ENCODE results near the gene SLC9A9. TPM values are rescaled to one million over a fixed set of nuclear protein-coding genes. Genes with fewer than 3 reads are reported as not detected.

Gene SLC9A9
- total RNA-seq, 2 donors from 2014 or later = 1.3 to 3.7 TPM

DNA sequence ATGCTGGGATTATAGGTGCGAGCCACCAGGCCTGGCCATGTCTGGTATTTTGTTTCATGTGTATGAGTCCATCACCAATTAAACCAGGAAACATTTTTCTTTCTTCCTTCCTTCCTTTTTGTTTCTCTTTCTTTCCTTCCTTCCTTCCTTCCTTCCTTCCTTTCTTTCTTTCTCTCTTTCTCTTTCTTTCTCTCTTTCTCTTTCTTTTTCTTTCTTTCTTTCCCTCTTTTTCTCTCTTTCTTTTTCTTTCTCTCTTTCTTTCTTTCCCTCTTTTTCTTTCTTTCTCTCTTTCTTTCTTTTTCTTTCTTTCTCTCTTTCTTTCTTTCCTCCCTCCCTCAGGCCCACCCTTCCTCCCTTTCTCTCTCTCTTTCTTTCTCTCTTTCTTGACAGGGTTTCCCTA, 83.4 kb downstream of the SLC9A9 start:
- WGBS, 2 experiments (ENCODE audit: insufficient coverage in 1 of 2, insufficient read length in 1 of 2) = 68% methylated on average over 1 of the region's 1 CpG; no CpG with 5 or more reads in 1 of the 2 experiments
- Histone ChIP-seq H3K4me3 (ENCODE audit: low read length) (no peak overlapping the region), H3K9ac (ENCODE audit: extremely low read depth, low read length, poor library complexity, severe bottlenecking) (no peak overlapping the region), H3K4me1 (ENCODE audit: control insufficient read depth, insufficient read depth, low read length) (no peaks in the 10 kb centered on the region), H3K36me3 (ENCODE audit: control insufficient read depth, insufficient read depth, low read length) (no peaks in the 10 kb centered on the region), H3K9me3 (ENCODE audit: control insufficient read depth, low read length) (no peaks in the 10 kb centered on the region), H3K27ac (ENCODE audit: low read depth, low read length) (no peak overlapping the region), H3K27me3 (ENCODE audit: control insufficient read depth, insufficient read depth, low read length, poor library complexity, severe bottlenecking) (no peaks in the 10 kb centered on the region)
- TF ChIP-seq, protein P1, sequence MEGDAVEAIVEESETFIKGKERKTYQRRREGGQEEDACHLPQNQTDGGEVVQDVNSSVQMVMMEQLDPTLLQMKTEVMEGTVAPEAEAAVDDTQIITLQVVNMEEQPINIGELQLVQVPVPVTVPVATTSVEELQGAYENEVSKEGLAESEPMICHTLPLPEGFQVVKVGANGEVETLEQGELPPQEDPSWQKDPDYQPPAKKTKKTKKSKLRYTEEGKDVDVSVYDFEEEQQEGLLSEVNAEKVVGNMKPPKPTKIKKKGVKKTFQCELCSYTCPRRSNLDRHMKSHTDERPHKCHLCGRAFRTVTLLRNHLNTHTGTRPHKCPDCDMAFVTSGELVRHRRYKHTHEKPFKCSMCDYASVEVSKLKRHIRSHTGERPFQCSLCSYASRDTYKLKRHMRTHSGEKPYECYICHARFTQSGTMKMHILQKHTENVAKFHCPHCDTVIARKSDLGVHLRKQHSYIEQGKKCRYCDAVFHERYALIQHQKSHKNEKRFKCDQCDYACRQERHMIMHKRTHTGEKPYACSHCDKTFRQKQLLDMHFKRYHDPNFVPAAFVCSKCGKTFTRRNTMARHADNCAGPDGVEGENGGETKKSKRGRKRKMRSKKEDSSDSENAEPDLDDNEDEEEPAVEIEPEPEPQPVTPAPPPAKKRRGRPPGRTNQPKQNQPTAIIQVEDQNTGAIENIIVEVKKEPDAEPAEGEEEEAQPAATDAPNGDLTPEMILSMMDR (conservative IDR thresholded peaks at IDR 0.05) = no peak
- H3K36me3 Mint-ChIP-seq (ENCODE audit: low read depth) = no peaks in the 10 kb centered on the region
- no peaks in the 10 kb centered on the region for H3K27me3 Mint-ChIP-seq (ENCODE audit: insufficient read depth)
- no peak overlapping the region for H3K4me3 Mint-ChIP-seq
- H3K27ac Mint-ChIP-seq = no peak overlapping the region
- peaks cover 14% of the 10 kb centered on the region for H3K9me3 Mint-ChIP-seq
- no peak for DNase-seq
- peaks cover 4% of the 10 kb centered on the region for H3K4me1 Mint-ChIP-seq

DNA sequence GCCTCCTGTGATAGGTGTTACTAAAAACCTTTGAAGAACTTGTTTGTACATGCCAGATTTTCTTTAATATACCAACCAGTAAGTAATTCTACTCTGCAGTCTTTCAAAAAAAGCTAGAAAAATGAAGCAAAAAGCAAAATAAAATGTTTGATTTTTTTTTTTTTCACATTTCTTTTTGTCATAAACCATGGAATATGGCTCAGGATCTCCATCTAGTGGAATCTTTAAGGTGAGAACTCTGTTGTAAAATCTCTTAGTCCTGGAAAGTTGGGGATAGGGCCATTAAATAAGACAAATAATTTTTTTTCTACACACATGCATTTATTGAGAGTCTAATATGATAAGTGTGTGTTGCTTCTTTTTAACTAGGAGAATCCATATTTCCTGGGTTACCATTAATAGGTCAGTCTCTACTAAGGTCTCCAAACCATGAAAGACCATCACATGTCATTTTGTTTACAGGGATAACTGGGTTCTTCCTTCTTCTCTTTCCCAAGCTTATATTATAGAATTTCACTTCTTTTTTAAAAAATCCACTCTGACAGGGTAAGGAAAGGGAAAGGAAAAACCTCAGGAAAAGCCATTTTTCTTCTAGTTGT, 84.6 kb downstream of the SLC9A9 start:
- H3K27me3 ChIP-seq (ENCODE audit: control insufficient read depth, insufficient read depth, low read length, poor library complexity, severe bottlenecking) = no peaks in the 10 kb centered on the region
- DNase-seq = no peak
- no peak overlapping the region for H3K9ac ChIP-seq (ENCODE audit: extremely low read depth, low read length, poor library complexity, severe bottlenecking)
- Mint-ChIP-seq H3K27me3 (ENCODE audit: insufficient read depth) (no peaks in the 10 kb centered on the region), H3K4me1 (peaks cover 5% of the 10 kb centered on the region), H3K4me3 (no peak overlapping the region), H3K9me3 (peaks cover 14% of the 10 kb centered on the region), H3K27ac (no peak overlapping the region), H3K36me3 (ENCODE audit: low read depth) (no peaks in the 10 kb centered on the region)
- no peaks in the 10 kb centered on the region for H3K9me3 ChIP-seq (ENCODE audit: control insufficient read depth, low read length)
- H3K4me3 ChIP-seq (ENCODE audit: low read length) = no peak overlapping the region
- TF ChIP-seq, protein P1 (conservative IDR thresholded peaks at IDR 0.05) = peak; percentile 78
- no peak overlapping the region for H3K27ac ChIP-seq (ENCODE audit: low read depth, low read length)
- H3K36me3 ChIP-seq (ENCODE audit: control insufficient read depth, insufficient read depth, low read length) = no peaks in the 10 kb centered on the region
- H3K4me1 ChIP-seq (ENCODE audit: control insufficient read depth, insufficient read depth, low read length) = no peaks in the 10 kb centered on the region

- Mint-ChIP-seq H3K4me3 (no peak overlapping the region), H3K27ac (no peak overlapping the region), H3K4me1 (peaks cover 21% of the 10 kb centered on the region), H3K36me3 (ENCODE audit: low read depth) (no peaks in the 10 kb centered on the region), H3K9me3 (peaks cover 14% of the 10 kb centered on the region), H3K27me3 (ENCODE audit: insufficient read depth) (no peaks in the 10 kb centered on the region)
- Histone ChIP-seq H3K4me1 (ENCODE audit: control insufficient read depth, insufficient read depth, low read length) (no peaks in the 10 kb centered on the region), H3K27me3 (ENCODE audit: control insufficient read depth, insufficient read depth, low read length, poor library complexity, severe bottlenecking) (no peaks in the 10 kb centered on the region), H3K9me3 (ENCODE audit: control insufficient read depth, low read length) (no peaks in the 10 kb centered on the region), H3K9ac (ENCODE audit: extremely low read depth, low read length, poor library complexity, severe bottlenecking) (no peak overlapping the region), H3K4me3 (ENCODE audit: low read length) (no peak overlapping the region), H3K36me3 (ENCODE audit: control insufficient read depth, insufficient read depth, low read length) (no peaks in the 10 kb centered on the region), H3K27ac (ENCODE audit: low read depth, low read length) (no peak overlapping the region)
- TF ChIP-seq, protein P1 (conservative IDR thresholded peaks at IDR 0.05) = no peak
- no peak for DNase-seq
- 91% methylated on average over 4 of the region's 4 CpGs; no CpG with 5 or more reads in 1 of the 2 experiments for WGBS, 2 experiments (ENCODE audit: insufficient coverage in 1 of 2, insufficient read length in 1 of 2)
These were observed 90.6 kb downstream of the SLC9A9 start for GRCh38 chr3:143757691-143758090.
